ENCODE data around the gene MRS2.

Gene MRS2

DNA sequence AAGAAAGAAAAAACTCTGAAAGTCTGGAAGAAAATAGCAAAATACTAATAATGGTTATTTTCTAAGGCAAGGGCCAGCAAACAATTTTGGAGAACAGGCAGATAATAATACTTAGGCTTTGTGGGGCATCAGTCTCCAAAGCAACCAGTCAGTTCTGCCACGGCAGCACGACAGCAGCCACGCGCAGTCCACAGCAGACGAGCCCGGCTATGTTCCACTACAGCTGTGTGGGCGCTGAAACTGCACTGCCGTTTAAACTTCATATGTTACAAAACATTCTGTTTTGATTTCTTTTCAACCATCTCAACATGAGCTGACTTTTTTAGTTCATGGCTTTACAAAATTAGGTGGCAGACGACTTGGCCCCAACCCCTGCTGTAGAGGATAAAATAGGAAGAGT lies 29.9 kb downstream of the MRS2 start:
- DNase-seq: no peak

DNA sequence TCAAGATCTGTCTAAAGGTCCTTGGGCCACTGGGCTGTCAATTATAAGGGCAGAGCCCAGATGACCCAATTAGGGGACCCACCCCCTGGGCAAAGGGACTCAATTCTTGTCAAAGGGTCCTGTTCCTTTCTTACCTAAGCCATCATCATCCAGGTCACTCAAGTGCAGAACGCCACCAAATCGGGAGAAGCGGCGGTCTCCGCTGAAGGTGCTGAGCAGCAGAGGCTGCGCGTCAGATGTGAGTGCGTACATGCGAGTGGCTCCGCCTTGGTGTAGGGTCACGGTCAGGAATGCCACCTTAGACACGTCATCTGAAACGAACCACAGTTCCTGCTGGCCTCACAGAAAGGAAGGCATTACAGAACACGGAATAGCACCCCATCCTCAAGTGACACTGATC lies 34.2 kb downstream of the MRS2 start:
- DNase-seq: no peak

GRCh38 chr6:24439858-24440539 lies 37.3 kb downstream of the MRS2 start:
- no peak for DNase-seq

GRCh38 chr6:24440897-24441598 lies 38.3 kb downstream of the MRS2 start:
- DNase-seq: no peak

GRCh38 chr6:24441599-24441904 lies 38.8 kb downstream of the MRS2 start:
- no peak for DNase-seq

GRCh38 chr6:24444588-24444987 lies 41.9 kb downstream of the MRS2 start:
- DNase-seq: no peak

DNA sequence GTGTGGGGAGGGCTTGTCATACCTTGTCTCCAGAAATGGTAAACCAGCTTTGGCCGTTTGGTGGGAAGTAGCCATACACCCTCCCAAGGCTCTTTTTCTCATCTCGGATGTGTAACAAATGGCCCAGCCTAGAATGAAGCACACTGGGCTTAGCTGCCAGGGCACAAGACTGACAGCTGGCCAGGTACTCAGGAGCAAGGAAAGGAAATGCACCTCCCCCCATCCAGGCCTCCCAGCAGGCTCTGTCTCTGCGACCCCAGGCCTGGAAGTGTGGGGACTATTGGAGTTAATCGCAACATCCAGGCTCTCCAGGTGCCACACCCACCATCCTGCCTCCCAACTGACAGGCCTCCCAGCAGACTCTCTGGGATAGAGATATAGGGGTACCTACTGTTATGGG lies 43.0 kb downstream of the MRS2 start:
- no peak for DNase-seq

DNA sequence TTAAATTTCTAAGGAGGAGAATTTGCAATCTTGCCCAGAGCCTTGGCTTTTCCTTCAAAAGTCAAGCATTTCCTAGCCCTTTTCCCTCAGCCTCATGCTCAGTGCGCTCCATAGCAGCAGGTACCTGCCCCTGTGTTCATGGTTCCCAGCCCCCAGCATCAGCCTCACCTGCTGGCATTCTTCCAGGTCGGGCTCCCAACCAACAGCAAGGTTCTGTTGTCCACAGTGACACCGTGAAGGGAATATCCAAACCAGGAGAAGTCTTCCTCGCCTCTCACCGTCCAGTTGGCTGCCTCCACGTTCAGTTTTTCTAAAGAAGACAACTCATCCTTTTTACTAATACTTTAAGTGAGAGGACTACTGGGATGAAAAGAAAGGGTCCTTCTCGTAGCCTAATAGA lies 43.9 kb downstream of the MRS2 start:
- no peak for DNase-seq

- no peak for DNase-seq
Observed at GRCh38 chr6:24448396-24448795, 45.7 kb downstream of the MRS2 start.

GRCh38 chr6:24448828-24449525 lies 46.2 kb downstream of the MRS2 start:
- no peak for DNase-seq

DNA sequence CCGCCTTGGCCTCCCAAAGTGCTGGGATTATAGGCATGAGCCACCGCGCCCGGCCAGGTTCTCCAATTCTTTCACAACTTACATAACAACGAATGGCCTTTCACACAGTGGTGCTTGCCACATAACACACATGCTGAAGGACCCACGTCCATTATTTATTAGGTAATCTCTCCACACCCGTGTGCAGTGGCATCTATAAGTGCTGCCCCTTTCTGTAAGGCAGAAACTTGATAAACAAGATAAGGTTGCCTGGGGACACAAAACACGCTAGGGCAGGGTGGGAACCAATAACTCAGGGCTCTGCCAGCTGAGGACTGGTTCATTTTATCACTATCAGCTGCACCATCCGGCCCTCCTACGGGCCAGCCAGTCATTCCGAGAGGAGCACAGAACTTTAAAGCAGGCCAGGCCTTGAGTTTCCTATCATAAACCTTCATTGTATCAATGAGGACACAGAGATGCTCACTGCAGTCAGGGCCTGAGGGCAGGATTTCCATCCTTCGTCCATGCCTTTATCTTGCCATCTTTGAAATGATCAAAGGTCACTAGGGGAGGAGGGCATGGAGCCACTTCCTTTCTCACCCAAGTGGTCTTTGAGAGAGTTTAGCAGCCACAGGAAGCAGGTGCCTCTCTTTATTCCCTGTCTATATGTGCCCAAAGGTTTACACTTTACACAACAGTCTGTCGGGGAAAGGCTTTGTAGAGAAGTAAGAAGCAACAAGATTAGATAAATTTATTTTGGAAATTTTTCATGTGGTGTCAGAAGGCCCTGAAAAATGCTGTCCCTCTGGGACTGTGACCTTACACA lies 49.0 kb downstream of the MRS2 start:
- no peak for DNase-seq

GRCh38 chr6:24453921-24454320 lies 51.2 kb downstream of the MRS2 start:
- DNase-seq: no peak

GRCh38 chr6:24454452-24454851 lies 51.7 kb downstream of the MRS2 start:
- DNase-seq: no peak

DNA sequence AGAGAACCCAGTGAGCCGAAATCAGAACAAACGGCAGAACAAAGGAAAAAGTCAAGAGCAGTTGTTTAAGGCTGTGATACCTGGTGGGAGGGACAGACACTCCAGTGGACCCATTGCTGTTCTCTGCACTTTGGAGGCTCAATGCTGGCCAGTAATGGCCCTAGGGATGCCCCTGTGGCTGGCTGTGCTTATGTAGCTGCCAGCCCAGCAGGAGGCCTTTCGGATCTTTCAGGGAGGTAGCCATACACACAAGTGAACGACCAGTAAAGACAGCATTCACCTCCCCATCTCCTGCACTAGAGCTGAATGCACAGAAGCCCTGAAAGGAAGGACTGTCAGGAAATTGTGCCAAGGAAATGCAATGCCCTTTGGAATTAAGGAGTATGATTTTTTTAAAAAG lies 52.3 kb downstream of the MRS2 start:
- DNase-seq: no peak

- DNase-seq: no peak
Observed at GRCh38 chr6:24458134-24458533, 55.4 kb downstream of the MRS2 start.

GRCh38 chr6:24458941-24459340 lies 56.2 kb downstream of the MRS2 start:
- DNase-seq: no peak

DNA sequence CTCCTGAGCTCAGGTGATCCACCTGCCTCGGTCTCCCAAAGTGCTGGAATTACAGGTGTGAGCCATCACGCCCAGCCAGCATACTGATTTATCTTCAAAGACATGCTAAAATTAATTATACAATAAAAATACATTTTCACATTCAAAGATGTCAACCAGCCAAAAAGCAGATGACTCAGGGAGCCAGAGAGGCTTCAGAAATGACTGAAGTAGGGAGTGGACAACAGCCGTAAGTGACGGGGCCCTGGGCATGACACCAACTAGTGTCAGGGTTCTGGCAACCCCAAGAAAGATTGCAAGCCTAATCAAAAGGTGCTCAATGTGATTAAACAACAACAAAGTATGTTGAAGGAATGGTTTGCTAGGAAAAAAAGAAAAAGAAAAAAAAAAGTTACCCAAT lies 58.2 kb downstream of the MRS2 start:
- no peak for DNase-seq

DNA sequence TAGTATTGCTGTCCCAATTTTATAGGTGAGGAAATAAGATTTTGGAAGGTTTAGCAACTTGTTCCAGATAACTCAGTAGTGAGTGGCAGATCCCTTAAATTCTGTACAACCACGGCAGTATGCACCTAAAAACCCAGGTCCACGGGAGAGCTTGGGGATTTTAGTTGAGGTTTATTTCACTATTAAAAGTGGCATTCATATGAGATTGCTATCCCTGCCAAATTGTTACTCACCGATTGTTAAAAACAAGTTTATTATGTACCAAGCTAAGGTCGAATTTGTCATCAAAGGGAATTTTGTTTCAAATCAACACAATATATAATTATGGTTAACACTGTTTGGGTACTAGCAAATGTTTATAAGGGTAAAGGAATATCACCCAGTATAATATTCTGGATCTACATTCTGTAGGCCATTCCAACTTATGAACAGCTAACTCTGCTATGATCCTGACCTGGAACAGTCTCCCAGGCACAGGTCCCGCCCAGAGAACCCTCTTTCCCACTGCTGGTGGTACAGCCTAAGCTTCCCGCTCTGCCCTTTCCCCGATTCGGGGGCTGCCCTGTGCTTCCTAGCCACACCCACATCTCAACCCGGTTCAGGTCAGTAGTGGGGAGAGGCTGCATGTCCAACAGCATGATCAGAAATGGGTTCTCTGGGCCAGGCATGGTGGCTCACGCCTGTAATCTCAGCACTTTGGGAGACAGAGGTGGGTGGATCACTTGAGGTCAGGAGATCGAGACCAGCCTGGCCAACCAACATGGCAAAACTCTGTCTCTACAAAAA lies 61.7 kb downstream of the MRS2 start:
- no peak for DNase-seq

DNA sequence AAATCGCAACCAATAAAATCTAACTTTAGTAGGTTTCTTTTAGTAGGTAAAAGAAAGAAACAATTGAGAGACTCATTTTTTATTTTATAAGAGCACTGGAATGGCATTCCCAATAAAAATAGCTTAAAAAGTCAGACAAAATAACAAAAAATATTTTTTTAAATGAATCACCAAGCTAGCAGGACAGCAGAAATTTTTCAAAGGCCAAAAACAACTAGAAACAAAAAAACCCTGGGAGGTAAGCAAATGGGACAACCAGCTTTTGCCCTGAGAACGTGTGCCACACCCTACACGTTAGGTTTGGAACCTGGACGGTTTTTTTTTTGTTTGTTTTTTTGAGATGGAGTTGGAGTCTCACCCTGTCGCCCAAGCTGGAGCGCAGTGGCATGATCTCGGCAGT lies 67.1 kb downstream of the MRS2 start:
- DNase-seq: no peak

- DNase-seq: no peak
Observed at GRCh38 chr6:24472181-24472580, 69.4 kb downstream of the MRS2 start.

Measured in right hindlimb (tissue), 1 donor.